NOMO-1 treated with dmso at 0.1 percent for 144 hours (cell line): ENCODE data around the gene VAV2.
"Not testable (repeated sequence)": the region's sequence is repeated elsewhere in the genome, so short reads cannot be mapped to it uniquely, and the experiment has no call there.

ENCODE experiments used
- DNase-seq: peaks from one replicate; lab custom pipeline; 2025; ENCODE audit not compliant: unreplicated experiment; lab: John Stamatoyannopoulos, UW

The VAV2 gene

GRCh38 chr9:133971981-133972941 is 19.9 kb downstream of the VAV2 start:
- no peak for DNase-seq

- DNase-seq: no peak
Measured at GRCh38 chr9:133971121-133971951, 20.8 kb downstream of the VAV2 start.

DNA sequence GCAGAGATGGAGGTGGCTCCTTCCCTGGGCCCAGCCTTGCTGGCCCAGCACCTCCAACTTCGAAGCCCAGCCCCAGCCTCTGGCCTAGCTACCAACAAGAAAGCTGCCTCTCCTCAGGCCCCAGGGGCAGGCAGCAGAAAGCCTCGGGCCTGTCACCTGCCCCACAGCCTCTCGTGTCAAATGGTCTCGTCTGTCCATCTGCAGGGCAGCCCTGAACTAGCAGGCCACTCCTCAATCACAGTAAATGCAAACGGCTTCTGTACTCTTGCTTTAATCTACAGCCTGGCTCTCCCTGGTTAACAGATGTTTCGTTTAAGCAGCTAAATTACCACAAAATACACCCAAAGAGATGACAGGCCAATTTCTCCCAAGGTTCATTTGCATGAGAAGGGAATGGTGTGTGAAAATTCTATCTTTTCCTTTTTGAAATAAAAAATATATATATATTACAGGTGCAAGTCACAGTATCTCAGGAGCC is 21.5 kb downstream of the VAV2 start:
- DNase-seq: no peak

DNA sequence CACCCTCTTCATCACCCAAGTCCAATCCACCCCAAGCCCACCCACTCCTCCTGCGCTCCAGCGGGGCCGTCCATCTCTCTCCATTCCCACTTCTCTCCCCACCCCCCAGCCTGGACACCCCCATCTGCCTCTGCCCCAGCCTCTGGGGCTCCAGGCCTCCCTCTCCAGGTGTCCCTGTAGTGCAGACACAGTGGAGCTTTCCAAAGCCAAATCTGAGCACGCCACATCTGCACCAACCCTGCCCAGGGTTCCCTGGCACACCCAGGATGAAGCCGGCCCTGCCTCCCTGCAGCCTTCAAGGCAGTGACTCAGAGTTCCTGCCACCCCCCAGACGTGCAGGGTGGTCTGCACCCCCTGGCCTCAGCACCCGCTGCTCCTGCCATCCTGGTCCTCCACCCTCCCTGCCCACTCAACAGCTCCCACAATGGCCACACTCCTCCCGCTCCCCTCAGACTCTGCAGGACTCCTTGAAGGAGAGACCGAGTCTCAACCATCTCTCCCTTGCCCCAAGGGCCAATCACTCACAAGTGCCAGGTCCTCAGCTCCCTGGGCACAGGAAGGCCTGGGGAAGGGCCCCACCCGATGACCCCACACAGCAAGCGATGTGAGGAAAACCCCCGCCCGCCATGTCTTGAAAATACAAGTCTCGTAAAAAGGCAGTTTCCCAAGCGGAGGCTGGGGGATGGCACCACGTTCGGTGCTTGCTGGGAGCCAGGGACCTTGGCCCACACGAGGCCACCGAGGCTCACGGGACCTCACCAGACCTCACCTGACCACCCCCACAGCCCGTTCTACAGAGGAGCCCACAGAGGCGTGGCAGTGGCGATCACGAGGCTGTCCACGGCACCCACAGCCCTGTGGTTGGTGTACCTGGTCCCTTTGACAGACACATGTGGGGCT is 22.2 kb downstream of the VAV2 start:
- no peak for DNase-seq

- DNase-seq: no peak
Measured at GRCh38 chr9:133968966-133969617, 23.0 kb downstream of the VAV2 start.

- no peak for DNase-seq
Measured at GRCh38 chr9:133968428-133968827, 23.7 kb downstream of the VAV2 start.

GRCh38 chr9:133967024-133967741 is 24.9 kb downstream of the VAV2 start:
- DNase-seq: no peak

DNA sequence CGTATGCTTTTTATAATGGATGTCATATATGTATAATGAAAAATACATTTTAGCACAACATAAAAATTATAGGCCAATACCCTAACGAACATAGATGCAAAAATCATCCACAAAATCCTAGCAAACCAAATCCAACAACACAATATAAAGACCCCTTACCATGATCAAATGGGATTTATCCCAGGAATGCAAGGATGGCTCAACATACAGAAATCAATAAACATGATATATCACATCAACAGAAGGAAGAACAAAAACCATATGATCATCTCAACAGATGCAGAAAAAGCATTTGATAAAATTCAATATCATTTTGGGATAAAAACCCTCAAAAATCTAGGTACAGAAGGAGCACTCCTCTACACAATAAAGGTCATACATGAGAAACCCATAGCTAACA is 27.7 kb downstream of the VAV2 start:
- no peak for DNase-seq

- no peak for DNase-seq
Measured at GRCh38 chr9:133963166-133963565, 29.0 kb downstream of the VAV2 start.

DNA sequence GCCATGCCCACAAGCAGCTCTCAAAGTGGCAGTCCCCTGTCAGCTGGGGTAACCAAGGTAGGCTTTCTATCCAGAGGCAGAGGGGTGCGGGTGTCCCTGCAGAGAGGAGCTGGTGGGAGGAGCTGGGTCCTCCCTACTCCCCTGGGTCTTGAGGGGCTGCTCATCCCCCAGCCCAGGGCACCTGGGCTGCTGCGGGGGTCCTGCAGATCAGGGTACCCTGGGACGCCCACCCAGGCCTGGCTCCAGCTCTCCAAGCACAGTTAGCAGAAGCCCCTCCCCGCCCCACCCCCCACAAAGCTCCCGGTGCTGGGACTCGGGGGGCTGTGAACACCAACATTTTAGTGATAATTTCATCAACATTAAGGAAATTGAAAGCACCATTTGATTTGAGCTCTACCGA is 29.8 kb downstream of the VAV2 start:
- DNase-seq: no peak

GRCh38 chr9:133961226-133962165 is 30.6 kb downstream of the VAV2 start:
- no peak for DNase-seq

GRCh38 chr9:133960568-133961129 is 31.5 kb downstream of the VAV2 start:
- DNase-seq: peak; percentile 22

- DNase-seq: no peak
Measured at GRCh38 chr9:133959966-133960567, 32.1 kb downstream of the VAV2 start.

DNA sequence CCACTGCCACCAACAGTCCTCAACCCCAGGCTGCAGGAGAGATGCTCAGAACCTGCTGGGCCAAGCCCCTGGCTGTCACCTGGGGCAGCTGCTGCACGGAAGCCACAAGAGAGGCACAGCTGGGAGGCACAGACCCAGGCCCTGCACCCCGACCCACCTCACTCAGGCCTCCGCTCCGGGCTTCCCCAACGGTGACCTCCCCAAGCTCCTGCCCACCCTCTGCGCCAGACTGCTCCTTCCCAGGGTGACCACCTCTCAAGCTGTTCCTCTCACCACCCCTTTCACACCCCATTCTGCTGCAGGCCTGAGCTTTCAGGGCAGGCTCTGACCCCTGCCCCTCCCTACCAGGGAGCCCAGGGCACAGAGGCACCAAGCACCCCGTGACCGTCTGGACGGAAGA is 33.0 kb downstream of the VAV2 start:
- DNase-seq: no peak

DNA sequence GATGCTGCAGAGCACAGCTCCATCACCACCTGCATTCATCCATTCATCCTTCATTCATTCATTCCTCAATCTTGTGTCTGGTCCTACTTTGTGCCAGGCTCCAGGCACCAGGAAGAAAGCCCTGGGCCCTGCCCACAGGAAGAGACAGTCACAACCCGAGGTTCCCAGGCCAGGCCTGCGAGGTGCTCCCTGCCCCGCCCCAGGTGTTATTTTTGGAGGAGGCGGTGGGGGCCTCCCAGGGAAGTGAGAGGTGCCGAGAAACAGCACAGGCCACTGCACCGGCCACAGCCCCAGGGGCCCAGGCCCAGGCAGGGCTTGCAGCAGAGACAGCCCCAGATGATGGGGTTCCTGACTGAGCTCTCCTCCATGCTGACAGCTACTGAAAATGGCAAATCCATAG is 33.4 kb downstream of the VAV2 start:
- no peak for DNase-seq

DNA sequence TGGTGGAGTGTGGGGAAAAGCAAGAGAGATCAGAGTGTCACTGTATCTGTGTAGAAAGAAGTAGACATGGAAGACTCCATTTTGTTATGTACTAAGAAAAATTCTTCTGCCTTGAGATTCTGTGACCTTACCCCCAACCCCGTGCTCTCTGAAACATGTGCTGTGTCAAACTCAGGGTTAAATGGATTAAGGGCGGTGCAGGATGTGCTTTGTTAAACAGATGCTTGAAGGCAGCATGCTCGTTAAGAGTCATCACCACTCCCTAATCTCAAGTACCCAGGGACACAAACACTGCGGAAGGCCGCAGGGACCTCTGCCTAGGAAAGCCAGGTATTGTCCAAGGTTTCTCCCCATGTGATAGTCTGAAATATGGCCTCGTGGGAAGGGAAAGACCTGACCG is 34.4 kb downstream of the VAV2 start:
- not testable (repeated sequence) for DNase-seq

DNA sequence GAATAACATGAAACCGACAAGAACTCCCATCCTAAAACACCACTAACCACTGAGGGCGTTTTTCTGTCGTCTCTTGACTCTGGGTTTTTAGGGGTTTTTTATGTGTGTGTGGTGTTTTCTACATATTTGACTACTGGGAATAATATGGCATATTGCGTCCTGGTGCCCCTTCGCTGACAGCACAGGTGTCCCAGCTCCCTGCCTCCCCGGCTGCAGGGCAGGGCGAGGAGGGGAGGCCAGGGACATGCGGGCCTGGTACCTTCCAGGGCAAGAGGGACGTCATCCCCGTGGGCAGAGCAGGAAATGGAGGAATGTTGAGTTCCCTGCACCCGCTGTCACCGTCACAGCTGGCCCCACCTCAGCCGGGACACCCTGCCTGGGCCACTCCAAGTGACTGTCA is 34.8 kb downstream of the VAV2 start:
- no peak for DNase-seq
